Caco-2 (cell line): ENCODE measurements around the gene MKLN1. TPM values are rescaled to one million over a fixed set of nuclear protein-coding genes. Genes with fewer than 3 reads are reported as not detected.

Experiments used
- BruUV-seq: library from RNA; stranded (reverse); fragments of 400-500 nt; replicated peaks from 2 replicates; lab custom pipeline; 2021; lab: Mats Ljungman, UMichigan
- CTCF ChIA-PET: fragments of 300-600 bp; sonication (Branson Sonifier 250); formaldehyde crosslinking; loops from one replicate; lab custom pipeline; 2022; ENCODE audit warnings: antibody characterized with exemption; lab: Charles Lee
- POLR2A ChIA-PET: fragments of 300-600 bp; sonication (Branson Sonifier 250); formaldehyde crosslinking; loops from one replicate; lab custom pipeline; 2022; ENCODE audit warnings: antibody characterized with exemption; lab: Charles Lee
- DNase-seq, 2 experiments: peaks; one replicate each; pipeline versions ENCODE4 v3.0.0 to v3.0.0-alpha.2; 2020 to 2022
- H3K27me3 ChIP-seq: replicated peaks from 2 replicates; pipeline ENCODE4 v1.6.0; 2011; ENCODE audit warnings: low read length; ENCODE audit not compliant: control insufficient read depth, insufficient read depth
- H3K36me3 ChIP-seq: 2 replicates; pipeline ENCODE4 v1.5.1; 2011; ENCODE audit warnings: low read length; ENCODE audit not compliant: control insufficient read depth, insufficient read depth
- H3K4me1 ChIP-seq: fragments of 250-450 bp; sonication (Bioruptor Pico); 2 replicates; pipeline ENCODE4 v1.5.1; 2020; ENCODE audit warnings: mild to moderate bottlenecking
- H3K4me3 ChIP-seq: 2 replicates; pipeline ENCODE4 v1.5.1; 2011; ENCODE audit warnings: low read depth, mild to moderate bottlenecking, control low read depth, low read length
- H3K9me3 ChIP-seq: fragments of 250-450 bp; sonication (Bioruptor Pico); 2 replicates; pipeline ENCODE4 v1.5.1; 2020; ENCODE audit warnings: mild to moderate bottlenecking, moderate library complexity
- H3K27ac Mint-ChIP-seq: one replicate; pipeline ENCODE4 v1.8.0; 2022; ENCODE audit warnings: mixed read lengths; ENCODE audit not compliant: unreplicated experiment
- H3K27me3 Mint-ChIP-seq: one replicate; pipeline ENCODE4 v1.8.0; 2022; ENCODE audit warnings: mixed read lengths; ENCODE audit not compliant: insufficient read depth, unreplicated experiment
- H3K36me3 Mint-ChIP-seq: one replicate; pipeline ENCODE4 v1.8.0; 2022; ENCODE audit warnings: mild to moderate bottlenecking, mixed read lengths; ENCODE audit not compliant: insufficient read depth, unreplicated experiment
- H3K4me1 Mint-ChIP-seq: one replicate; pipeline ENCODE4 v1.8.0; 2022; ENCODE audit warnings: low read depth, mixed read lengths; ENCODE audit not compliant: unreplicated experiment
- H3K4me3 Mint-ChIP-seq: one replicate; pipeline ENCODE4 v1.8.0; 2022; ENCODE audit warnings: mild to moderate bottlenecking, moderate library complexity, mixed read lengths; ENCODE audit not compliant: unreplicated experiment
- H3K9me3 Mint-ChIP-seq: one replicate; pipeline ENCODE4 v1.8.0; 2022; ENCODE audit warnings: mixed read lengths; ENCODE audit not compliant: unreplicated experiment
- CTCF ChIP-seq, 2 experiments: fragments of 200-600 bp in 1 of 2; IDR thresholded peaks; 1 replicate in 1 of 2; 2 replicates in 1 of 2; pipeline versions ENCODE4 v1.5.1 to v1.8.0; 2011 to 2022; ENCODE audit warnings: antibody characterized with exemption in 1 of 2, control low read depth in 1 of 2, inconsistent platforms in 1 of 2, low read depth in 1 of 2, low read length in 1 of 2, mild to moderate bottlenecking in 1 of 2, moderate library complexity in 1 of 2; ENCODE audit not compliant: insufficient read depth in 1 of 2, severe bottlenecking in 1 of 2, unreplicated experiment in 1 of 2
- intact Hi-C: fragments of 100-400 bp; cut with micrococcal nuclease; formaldehyde crosslinking; loops from one replicate; pipeline ENCODE4 v1.10.0; 2022; ENCODE audit not compliant: unreplicated experiment
- total RNA-seq: library from RNA; stranded (reverse); gene quantifications from 2 replicates; pipeline ENCODE4 v1.2.3, GENCODE V29; 2022

MKLN1 gene
- total RNA-seq, 1 experiment from 2014 or later, result 55.6 TPM

- H3K36me3 Mint-ChIP-seq, result peaks cover 4% of the 10 kb centered on the region
- peaks cover 45% of the 10 kb centered on the region for H3K4me1 Mint-ChIP-seq
- no peak overlapping the region for H3K4me3 ChIP-seq
- H3K4me3 Mint-ChIP-seq, result no peak overlapping the region
- intact Hi-C loops, result no loop called here
- no peaks in the 10 kb centered on the region for H3K36me3 ChIP-seq
- no peaks in the 10 kb centered on the region for H3K9me3 Mint-ChIP-seq
- peak overlapping the region; percentile 72 for H3K27ac Mint-ChIP-seq
- BruUV-seq, result no TSS peak
- no peak for TF ChIP-seq CTCF (IDR thresholded peaks at IDR 0.05; ENCODE audit: insufficient read depth in 1 of 2, low read depth in 1 of 2, low read length in 1 of 2, severe bottlenecking in 1 of 2, unreplicated experiment in 1 of 2)
- ChIA-PET POLR2A (no interaction called here), CTCF (no interaction called here)
- peaks cover 29% of the 10 kb centered on the region for H3K4me1 ChIP-seq
- H3K9me3 ChIP-seq, result no peaks in the 10 kb centered on the region; the same call in 1 of the 2 replicates
- H3K27me3 ChIP-seq, result no peaks in the 10 kb centered on the region
- no peaks in the 10 kb centered on the region for H3K27me3 Mint-ChIP-seq
- no peak for DNase-seq
Measured at GRCh38 chr7:131371411-131371810, 43.7 kb downstream of the MKLN1 start.

- no peaks in the 10 kb centered on the region for H3K27me3 ChIP-seq
- no peaks in the 10 kb centered on the region for H3K27me3 Mint-ChIP-seq
- POLR2A ChIA-PET, result no interaction called here
- peak overlapping the region; percentile 57 for H3K27ac Mint-ChIP-seq
- H3K4me3 Mint-ChIP-seq, result no peak overlapping the region
- H3K4me1 Mint-ChIP-seq, result peaks cover 41% of the 10 kb centered on the region
- no peak overlapping the region for H3K4me3 ChIP-seq
- no peak for TF ChIP-seq CTCF (IDR thresholded peaks at IDR 0.05; ENCODE audit: insufficient read depth in 1 of 2, low read depth in 1 of 2, low read length in 1 of 2, severe bottlenecking in 1 of 2, unreplicated experiment in 1 of 2)
- intact Hi-C loops, result no loop called here
- DNase-seq, result no peak
- H3K36me3 ChIP-seq, result no peaks in the 10 kb centered on the region
- BruUV-seq, result no TSS peak
- H3K4me1 ChIP-seq, result peaks cover 29% of the 10 kb centered on the region
- H3K9me3 ChIP-seq, result no peaks in the 10 kb centered on the region; the same call in 1 of the 2 replicates
- H3K9me3 Mint-ChIP-seq, result no peaks in the 10 kb centered on the region
- CTCF ChIA-PET, result no interaction called here
- H3K36me3 Mint-ChIP-seq, result peaks cover 4% of the 10 kb centered on the region
Measured at GRCh38 chr7:131372554-131372953, 44.9 kb downstream of the MKLN1 start.

DNA sequence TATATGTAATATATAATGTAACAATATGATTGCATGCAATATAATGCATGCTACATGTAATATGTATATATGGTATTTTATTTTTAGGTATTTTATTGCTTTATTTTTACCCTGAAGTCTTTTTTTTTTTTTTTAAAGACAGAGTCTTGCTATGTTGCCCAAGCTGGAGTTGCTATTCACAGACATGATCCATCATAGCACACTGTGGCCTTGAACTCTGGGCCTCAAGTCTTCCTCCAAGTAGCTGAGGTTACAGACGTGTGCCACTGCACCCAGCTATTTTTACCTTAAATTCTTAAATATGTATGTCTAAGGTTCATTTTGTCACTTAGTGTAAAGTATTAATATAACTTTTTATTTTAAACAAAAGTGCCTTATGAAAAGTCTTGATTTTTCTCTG lies 47.1 kb downstream of the MKLN1 start:
- Mint-ChIP-seq H3K36me3 (peaks cover 9% of the 10 kb centered on the region), H3K27ac (no peak overlapping the region), H3K9me3 (no peaks in the 10 kb centered on the region), H3K27me3 (no peaks in the 10 kb centered on the region), H3K4me3 (no peak overlapping the region), H3K4me1 (peaks cover 38% of the 10 kb centered on the region)
- Histone ChIP-seq H3K4me3 (no peak overlapping the region), H3K4me1 (peaks cover 27% of the 10 kb centered on the region), H3K27me3 (no peaks in the 10 kb centered on the region), H3K36me3 (no peaks in the 10 kb centered on the region), H3K9me3 (no peaks in the 10 kb centered on the region; the same call in 1 of the 2 replicates)
- POLR2A ChIA-PET, result no interaction called here
- BruUV-seq, result no TSS peak
- DNase-seq, result no peak
- no peak for TF ChIP-seq CTCF (IDR thresholded peaks at IDR 0.05; ENCODE audit: insufficient read depth in 1 of 2, low read depth in 1 of 2, low read length in 1 of 2, severe bottlenecking in 1 of 2, unreplicated experiment in 1 of 2)
- CTCF ChIA-PET, result no interaction called here
- intact Hi-C loops, result no loop called here
